GM06990 (cell line): Measurements from ENCODE around the gene ANKRD63.

ENCODE experiments used
- DNase-seq: peaks from one replicate; pipeline ENCODE4 v3.0.0-alpha.2; 2011; ENCODE audit not compliant: insufficient read length; ENCODE audit errors: extremely low read depth
- H3K27me3 ChIP-seq: replicated peaks from 2 replicates; pipeline ENCODE4 v1.6.0; 2011; ENCODE audit warnings: low read length; ENCODE audit not compliant: control insufficient read depth, insufficient read depth
- H3K36me3 ChIP-seq: 2 replicates; pipeline ENCODE4 v1.5.1; 2011; ENCODE audit warnings: low read length; ENCODE audit not compliant: control insufficient read depth, insufficient read depth
- H3K4me3 ChIP-seq: replicated peaks from 2 replicates; pipeline ENCODE4 v1.5.1; 2011; ENCODE audit warnings: low read depth, mild to moderate bottlenecking, control low read depth, low read length
- TF ChIP-seq, protein P1 (sequence below): IDR thresholded peaks from 2 replicates; pipeline ENCODE4 v1.5.1; 2011; ENCODE audit warnings: low read length, control low read depth, mild to moderate bottlenecking, inconsistent platforms; ENCODE audit not compliant: insufficient read depth, poor library complexity, severe bottlenecking

ANKRD63 gene

GRCh38 chr15:40244961-40245523 is 37.8 kb downstream of the ANKRD63 start:
- no peak for DNase-seq
- TF ChIP-seq, protein P1, sequence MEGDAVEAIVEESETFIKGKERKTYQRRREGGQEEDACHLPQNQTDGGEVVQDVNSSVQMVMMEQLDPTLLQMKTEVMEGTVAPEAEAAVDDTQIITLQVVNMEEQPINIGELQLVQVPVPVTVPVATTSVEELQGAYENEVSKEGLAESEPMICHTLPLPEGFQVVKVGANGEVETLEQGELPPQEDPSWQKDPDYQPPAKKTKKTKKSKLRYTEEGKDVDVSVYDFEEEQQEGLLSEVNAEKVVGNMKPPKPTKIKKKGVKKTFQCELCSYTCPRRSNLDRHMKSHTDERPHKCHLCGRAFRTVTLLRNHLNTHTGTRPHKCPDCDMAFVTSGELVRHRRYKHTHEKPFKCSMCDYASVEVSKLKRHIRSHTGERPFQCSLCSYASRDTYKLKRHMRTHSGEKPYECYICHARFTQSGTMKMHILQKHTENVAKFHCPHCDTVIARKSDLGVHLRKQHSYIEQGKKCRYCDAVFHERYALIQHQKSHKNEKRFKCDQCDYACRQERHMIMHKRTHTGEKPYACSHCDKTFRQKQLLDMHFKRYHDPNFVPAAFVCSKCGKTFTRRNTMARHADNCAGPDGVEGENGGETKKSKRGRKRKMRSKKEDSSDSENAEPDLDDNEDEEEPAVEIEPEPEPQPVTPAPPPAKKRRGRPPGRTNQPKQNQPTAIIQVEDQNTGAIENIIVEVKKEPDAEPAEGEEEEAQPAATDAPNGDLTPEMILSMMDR = no peak
- Histone ChIP-seq H3K4me3 (no peak overlapping the region), H3K27me3 (no peaks in the 10 kb centered on the region), H3K36me3 (no peaks in the 10 kb centered on the region)

GRCh38 chr15:40243126-40243810 is 39.6 kb downstream of the ANKRD63 start:
- Histone ChIP-seq H3K4me3 (no peak overlapping the region), H3K27me3 (no peaks in the 10 kb centered on the region), H3K36me3 (no peaks in the 10 kb centered on the region)
- no peak for DNase-seq
- TF ChIP-seq, protein P1 = no peak

- Histone ChIP-seq H3K36me3 (no peaks in the 10 kb centered on the region), H3K27me3 (no peaks in the 10 kb centered on the region), H3K4me3 (no peak overlapping the region)
- TF ChIP-seq, protein P1 = no peak
- no peak for DNase-seq
Measured at GRCh38 chr15:40242601-40243000, 40.3 kb downstream of the ANKRD63 start.

- no peak overlapping the region for H3K4me3 ChIP-seq
- no peaks in the 10 kb centered on the region for H3K27me3 ChIP-seq
- no peaks in the 10 kb centered on the region for H3K36me3 ChIP-seq
- TF ChIP-seq, protein P1 = no peak
- no peak for DNase-seq
Measured at GRCh38 chr15:40242213-40242599, 40.7 kb downstream of the ANKRD63 start.

- no peak for DNase-seq
- TF ChIP-seq, protein P1 = no peak
- Histone ChIP-seq H3K4me3 (no peak overlapping the region), H3K36me3 (no peaks in the 10 kb centered on the region), H3K27me3 (no peaks in the 10 kb centered on the region)
Measured at GRCh38 chr15:40241269-40242212, 41.3 kb downstream of the ANKRD63 start.
